Right hindlimb (tissue), 1 donor: ENCODE data around the gene LPCAT1.

Source experiments
- DNase-seq: peaks from one replicate; pipeline ENCODE4 v3.0.0-alpha.2; 2018

Gene LPCAT1

DNA sequence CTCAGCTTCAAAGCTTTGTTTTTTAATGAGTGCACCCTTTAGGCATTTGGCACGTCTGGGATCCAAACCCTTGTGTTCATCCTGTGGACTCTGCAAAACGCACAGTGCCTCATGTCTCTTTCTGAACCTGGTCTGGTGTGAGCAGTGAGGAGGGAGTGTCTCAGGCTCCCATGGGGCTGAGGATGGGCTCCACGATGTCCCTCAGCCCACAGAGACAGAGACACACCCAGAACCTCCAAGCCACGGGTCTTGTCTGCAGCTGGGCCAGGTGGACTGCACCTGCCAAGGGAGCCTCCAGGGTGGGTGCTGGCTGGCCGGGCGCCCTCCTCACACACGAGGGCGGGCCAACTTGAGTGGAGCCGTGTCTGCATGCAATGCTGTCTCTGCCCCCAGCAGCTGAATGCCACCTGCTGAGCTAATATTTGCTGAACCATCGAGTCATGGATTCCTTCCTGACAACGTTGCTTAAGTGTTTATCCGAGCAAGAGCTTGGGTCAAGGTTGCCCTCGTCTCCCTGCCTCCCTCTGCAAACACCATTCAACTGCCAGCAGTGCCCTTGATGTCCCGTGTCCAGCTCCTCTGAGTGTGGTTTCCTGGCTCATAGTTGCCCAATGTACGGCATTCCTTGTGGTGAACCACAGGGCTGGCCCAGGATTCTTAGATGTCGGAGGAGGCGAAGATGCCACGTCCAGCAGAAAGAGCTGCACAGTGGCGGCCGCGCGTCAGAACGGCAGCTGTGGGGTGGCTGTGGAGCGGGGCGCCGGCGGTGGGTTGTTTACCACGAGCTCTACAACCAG is 31.4 kb upstream of the LPCAT1 start:
- DNase-seq: no peak

DNA sequence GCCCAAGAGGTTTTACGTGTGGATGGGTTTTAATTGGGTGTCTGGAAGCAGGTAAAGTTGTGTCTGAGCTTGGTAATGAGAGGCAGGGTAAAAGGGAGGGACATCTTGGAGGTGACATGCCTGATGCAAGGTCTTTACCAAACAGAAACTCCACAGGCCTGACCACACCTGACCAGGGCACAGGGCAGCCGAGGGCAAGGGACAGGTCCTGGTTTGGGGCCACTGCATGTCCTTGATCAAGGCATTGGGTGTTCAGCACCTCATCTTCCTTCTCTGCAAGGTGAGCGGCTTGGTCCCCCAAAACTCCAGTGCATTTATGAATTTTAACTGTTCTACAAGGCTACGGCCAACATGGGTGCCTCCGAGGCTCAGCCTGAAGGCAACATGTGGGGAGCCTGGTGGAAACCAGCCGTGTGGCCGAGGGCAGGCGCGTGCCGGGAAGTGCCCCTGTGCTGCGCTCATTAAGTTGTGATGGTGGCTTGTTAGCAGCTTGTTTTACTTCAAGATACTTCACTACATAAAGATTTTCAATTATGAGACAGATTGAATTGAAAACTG is 30.7 kb upstream of the LPCAT1 start:
- DNase-seq: no peak

DNA sequence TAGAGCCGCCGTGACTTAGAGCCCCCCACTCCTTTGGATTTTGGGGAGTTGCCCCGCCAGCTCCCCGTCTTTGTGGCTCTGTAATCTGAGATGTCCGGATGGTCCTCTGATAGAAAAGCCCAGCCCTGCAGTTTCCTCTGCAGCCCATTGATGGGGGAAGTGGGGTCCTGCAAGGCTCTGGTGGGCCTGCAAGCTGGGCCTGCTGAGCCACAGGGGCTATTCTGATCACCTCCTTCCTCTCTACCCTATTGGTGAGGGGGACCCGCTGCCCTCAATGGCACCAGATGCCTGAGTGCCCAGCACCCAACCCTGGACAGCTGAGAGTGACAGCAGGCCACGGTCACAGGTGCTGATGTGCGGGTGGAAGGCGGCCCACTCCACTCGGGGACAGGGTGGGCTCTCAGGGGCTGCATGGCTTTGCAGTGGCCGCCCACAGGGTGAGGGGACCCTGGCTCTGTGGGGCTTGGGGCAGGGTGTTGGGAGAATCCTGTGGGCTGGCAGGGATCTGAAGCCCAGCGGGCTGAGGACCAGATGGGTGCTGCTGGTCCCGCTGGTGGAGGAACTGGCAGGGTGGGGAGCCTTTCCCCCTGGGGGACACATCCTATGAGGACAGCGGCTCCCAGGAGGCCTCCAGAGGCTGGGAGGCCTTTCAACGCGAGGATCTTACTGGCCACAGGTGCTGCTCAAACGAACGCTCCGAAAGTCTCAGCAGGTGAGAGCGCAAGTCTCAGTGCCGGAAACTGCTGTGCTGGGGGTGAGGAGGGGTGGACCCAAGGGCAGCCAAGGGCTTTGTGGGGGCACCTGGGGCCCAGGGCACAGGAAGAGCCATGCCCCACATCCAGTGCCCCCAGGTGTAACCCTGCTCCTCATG is 30.0 kb upstream of the LPCAT1 start:
- DNase-seq: no peak

DNA sequence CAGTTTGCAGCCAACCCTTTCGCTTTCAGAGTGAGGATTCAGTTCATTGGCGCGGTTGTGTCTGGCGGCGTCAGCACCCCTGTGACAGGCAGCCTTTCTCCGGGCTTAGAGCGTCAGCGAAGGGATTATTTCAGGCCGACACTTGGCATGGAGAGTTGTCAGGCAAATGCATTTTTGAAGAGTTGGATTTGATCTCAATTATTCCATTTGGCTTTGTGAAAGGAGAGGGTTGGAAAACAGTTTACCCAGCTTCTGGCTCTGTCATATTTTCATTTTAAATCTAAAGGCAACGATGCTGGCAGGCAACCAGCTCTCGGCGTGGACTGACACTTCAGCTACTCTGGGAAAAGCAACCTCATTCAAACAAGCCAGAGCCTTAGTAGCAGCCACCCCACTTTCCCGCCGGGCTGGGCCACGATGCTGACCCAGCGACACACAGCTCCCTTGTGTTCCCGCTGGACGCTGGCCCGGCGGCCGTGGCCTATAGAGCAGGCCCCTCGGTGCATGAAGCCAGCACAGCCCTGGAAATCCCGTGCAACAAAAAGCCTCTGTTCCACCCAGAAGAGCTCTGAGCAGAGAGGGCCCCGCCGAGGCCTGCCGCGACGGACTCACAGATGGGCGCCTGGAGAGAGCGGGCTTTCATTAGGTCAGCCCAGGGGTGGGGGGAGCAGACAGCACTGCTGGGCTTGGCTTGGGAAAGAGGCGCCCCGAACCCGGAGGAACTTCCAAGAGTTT is 28.9 kb upstream of the LPCAT1 start:
- peak; percentile 86 for DNase-seq

DNA sequence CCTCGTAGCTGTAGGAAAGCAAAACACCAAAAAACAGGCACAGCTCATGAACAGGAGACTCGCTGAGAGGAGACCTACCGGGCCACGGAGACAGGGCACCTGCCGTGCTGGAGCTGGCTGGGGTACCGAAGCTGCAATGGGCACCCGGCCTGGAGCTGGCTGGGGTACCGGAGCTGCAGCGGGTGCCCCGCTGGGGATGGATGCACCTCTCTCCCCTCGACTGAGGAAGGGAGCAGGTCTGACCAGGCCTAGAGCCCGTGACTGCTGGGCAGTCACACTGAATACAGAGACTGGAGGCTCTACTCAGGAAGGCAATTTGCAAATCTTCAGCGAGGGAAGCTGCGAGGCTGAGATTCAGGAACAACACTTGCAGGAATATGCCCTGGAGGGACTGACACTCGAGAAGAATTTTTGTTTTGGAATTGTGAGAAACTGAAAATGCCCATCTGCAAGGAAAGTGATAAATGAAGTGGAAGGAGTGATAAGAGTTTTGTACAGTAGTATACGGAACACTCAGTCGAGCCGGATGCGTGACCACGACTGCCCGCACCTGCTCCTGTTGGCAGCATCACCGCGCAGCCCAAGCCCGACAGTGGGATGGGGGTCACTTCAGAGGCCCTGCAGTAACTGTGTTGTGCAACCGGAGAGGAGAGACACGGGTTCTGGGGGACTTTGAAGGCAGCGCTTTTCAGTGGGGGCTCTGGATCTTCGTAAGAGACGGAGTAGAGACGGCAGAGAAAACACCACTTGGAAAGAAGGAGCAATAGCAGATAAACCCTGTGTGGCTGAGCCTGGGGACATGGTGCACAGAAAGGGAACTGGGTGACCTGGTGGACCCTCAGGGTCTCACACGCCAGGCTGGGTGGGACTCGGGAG is 27.9 kb upstream of the LPCAT1 start:
- DNase-seq: no peak

DNA sequence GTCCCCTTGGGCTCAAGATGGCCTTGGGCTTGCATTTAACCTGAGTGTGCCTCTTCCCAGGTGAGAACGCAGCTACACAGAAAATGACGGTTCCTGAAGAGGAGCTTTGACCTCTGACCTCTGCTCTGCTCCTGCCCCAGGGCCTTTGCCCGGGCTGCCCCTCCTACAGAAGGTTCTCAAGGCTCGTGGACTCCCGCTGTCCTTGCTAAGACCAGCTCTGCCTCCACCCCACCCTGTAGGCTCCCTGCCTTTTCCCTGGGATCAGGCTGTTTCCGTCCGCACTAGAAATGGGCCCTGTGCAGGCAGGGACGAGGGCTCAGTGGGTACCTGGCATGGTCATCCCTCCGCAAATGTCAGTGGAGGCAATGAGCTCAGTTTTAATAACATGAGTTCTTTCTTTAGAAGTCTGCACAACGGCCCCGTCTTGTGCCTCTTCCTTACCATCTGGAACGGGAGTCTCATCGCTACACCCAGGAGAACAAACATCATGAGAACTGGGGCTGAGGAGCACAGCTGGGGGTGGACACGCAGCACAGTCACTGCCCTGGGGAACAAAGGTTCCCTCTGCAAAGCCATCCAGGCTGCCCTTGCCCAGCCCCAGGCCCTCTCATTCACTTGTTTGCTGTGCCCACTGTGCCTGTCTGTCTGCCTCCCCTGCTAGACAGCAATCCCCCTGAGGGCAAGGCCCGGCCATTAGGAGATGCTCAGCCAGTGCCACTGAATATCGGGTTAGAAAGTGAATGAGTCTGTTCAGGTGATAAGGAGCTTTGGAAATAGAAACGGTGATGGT is 26.7 kb upstream of the LPCAT1 start:
- no peak for DNase-seq

DNA sequence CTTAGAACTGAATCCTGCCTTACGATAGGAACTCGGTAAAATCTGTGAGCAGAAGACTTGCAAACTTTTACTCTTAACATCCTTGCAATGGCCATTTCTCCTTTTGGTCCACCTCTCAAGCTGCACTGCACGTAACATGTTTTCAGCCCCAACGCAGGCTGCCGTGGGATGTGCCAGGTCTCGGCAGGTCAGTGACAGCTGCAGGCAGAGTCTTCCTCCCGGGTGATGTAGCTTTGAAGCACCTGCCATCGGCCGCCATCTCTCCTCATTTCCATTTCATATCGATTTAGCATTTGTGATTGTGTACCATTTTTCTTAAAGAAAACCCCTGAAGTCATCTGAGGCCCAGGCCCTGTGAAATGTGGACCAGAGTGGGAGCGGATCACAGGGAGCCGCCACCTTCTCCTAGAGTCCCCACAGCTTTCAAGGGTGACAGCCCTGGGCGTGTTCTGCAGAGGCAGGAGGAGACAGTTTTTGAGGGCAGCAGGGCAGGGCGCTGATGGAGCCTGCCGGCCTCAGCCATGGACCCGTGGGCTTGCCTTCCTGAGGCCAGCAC is 25.8 kb upstream of the LPCAT1 start:
- DNase-seq: no peak

DNA sequence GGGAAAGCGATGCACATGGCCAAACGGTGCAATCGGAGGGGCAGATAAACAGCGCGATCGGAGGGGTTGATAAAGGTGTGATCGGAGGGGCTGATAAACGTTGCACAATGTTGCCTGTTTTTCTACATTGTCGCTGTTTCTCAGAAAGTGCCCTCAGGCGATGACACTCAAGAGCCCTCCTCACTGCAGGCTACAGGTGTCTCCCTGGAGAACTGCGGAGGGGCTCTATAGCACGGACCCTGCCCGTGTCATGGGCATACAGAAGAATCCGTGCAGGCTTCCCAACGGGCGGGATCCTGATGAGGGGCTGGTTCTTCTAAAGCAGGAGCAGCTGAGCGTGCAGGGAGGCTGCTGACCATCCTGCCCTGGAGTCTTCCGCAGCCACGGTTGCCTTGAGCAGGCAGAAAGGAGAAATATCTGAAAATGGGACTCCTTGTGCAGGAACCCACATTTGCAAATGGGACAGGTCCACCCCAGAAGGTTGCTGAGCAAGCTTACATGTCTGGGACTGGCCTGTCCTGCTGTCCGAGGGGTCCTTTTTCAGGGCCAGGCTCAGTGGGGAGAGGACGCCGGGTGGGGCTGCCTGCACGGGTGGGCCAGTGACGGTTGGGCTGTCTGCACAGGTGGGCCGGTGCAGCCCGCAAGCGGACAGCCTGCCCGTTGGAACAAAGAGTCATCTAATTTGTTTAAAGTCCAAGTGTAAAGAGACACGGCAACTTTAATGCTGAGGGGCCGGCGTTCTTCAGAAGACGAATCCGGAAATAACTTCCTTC is 25.1 kb upstream of the LPCAT1 start:
- DNase-seq: no peak

DNA sequence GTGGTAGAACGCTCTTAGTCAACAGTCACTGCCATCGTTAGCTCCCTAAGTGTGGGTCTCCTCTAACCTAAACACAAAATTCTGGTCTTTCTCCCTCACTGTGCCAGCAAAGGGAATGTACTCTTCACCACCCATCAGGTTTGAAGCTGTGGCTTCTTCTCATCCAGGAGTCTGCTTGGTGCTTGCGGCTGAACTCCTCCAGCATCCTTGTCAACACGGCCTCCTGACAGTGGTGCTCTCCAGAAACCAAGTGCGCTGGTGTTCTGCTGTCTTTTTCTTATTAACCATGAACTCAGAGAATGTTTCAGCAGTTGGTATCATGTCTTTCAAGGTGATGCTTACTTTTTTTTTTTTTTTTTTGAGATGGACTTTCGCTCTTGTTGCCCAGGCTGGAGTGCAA is 23.9 kb upstream of the LPCAT1 start:
- no peak for DNase-seq

DNA sequence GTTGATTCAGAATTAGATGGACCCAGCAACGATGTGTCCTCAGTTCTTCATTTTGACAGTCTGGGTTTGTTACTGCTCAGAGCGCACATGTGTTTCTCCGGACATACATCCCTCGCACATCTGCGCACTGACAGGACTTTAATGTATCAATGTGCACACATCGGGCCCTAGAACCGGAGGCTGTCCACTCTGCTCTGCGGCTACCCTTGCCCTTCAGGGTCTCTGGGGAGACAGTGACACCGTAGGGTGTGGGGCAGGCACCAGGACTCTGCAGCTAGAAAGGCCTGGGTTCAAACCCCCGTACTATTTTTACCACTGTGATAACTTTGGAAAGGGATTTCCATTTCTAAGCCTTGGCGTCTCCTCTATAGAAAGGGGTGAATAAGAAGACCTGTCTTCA is 23.5 kb upstream of the LPCAT1 start:
- DNase-seq: no peak

DNA sequence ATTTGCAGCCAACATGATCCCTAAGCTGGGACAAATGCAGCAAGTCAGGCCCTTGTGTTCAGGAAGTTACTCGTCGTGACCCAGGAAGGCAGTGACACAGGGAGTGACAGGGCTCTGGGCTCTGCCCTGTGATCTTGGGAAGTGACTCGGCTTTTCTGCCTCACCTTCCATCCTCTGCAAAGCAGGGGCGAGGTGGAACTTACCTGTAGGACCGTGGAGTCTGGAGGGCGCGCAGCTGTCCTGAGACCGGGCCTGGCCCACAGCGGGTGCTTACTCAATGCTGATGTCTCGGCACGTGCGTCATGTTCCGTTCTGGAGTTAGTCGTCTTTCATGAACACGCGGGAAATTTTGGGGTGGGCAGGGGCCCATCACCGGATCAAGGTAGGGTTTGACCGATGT is 22.8 kb upstream of the LPCAT1 start:
- no peak for DNase-seq

DNA sequence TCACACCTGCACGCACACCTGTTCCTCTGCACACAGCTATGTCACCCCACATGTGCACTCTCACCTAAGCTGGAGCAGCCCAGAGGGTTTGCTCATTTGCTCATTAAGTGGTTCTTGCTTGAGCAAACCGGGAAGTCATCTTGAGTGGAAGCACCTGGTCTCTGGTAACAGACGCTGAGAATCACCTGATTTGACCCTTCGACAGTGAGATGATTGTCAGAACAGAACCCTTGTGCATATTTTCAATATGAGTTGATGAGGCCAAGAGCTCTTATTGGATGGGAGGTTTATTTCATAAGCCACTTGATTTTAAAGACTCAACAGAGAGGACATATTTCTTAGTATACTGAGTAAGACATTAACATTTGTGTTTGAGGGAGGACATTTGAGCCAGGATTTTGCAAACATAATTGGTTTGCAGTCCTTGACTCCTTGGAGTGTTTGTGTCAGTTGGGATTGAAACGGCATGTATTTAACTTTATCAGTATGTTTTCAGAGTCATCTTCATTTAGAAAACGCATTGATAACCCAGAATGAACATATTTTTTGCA is 22.1 kb upstream of the LPCAT1 start:
- no peak for DNase-seq

DNA sequence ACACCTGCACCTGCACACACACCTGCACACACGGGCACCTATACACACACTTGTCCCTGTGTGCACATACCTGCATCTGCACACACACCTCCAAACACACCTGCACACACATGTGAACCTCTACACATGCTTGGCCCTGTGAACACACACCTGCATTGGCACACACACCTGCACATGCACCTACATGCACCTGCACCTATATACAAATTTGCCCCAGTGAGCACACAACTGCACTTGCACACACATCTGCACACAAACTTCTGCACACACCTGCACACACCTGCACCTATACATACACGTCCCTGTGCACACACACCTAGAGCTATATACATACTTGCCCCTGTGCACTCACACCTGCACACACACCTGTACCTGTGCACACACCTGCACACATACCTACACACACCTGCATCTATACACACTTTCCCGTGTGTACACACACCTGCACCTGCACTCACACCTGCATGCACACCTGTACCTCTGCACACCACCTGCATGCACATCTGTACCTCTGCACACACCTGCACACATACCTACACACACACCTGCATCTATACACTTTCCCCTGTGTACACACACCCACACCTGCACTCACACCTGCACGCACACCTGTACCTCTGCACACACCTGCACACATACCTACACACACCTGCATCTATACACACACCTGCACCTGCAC is 21.5 kb upstream of the LPCAT1 start:
- DNase-seq: no peak

DNA sequence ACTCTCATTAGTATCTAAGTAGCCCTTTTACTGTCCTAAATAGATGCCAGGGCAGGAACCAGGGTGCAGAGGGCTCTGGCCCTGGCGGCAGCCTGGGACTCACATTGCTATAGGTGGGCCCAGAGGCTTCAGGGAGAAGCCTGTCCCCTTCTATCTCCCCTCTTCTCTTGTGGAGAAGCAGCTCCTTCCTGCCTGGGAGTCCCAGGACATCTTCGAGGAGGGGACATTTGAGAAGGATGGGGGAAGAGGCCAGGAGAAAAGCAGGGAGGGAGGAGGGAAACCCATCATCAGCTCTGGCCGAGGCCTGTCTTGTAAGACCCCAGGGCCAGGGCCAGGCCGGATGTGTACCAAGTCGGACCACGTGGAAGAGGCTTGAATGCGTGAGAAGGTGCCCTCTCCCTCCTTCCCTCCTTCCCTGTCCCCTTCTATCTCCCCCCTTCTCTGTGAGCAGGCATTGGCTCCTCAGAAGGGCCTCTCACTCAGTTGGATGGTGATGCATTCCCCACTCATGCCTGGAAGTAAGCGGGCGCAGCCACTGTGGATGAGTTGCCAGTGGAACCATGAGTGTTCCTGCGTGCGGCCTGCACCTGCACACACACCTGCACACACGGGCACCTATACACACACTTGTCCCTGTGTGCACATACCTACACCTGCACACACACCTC is 20.7 kb upstream of the LPCAT1 start:
- DNase-seq: no peak

DNA sequence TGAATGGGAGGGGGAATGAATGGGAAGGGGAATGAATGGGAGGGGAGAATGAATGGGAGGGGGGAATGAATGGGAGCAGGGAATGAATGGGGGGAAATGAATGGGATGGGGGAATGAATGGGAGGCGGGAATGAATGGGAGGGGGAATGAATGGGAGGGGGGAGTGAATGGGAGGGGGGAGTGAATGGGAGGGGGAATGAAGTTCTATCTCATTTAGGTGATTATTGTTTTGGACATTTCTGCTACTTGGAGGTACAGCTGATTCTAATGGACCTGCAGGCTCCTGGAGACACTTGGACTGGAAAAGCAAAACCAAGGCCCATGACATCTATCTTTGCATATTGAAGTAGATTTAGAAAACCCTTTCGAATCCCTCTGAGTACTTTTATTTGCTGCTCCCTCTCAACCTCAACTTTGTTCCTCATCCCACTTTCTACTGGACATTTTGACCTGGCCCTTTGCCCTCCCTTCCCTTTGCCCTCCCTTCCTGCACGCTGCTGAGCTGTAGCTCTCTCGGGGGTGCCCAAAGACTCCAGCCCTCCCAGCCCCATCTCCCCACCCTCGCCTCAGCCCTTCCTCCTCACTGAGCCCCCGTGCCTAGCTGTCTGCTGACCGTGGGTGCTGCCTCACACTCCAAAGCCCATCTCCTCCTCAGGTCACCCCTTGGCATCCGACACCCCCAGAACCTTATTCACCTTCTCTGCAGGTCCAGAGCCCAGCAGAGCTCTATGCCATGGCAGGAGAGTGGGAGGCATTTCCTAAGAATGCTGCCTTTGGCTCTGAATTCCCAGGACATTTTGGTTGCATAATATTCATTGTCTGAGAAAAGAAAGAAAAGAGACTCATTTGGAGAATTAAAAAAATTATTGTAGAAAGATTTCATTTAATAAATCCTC is 19.9 kb upstream of the LPCAT1 start:
- no peak for DNase-seq

DNA sequence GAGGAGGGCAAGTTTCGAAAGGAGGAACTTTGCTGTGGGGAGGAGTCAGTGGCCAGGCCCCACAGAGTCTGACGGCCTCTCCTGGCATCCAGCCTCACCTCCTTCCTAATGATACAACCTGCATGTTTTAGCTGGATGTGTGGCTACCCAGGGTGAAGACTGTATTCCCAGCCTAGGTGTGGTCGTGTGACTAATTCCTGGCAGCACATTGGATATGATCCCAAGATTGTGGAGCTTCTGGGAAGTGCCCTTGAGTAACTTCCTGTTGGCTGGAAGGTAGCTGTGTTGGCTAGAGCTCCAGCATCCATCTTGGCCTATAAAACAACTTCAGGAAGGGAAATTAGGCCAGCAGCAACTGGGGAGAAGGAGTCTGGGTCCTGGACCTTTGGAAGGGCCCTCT is 19.0 kb upstream of the LPCAT1 start:
- DNase-seq: no peak

DNA sequence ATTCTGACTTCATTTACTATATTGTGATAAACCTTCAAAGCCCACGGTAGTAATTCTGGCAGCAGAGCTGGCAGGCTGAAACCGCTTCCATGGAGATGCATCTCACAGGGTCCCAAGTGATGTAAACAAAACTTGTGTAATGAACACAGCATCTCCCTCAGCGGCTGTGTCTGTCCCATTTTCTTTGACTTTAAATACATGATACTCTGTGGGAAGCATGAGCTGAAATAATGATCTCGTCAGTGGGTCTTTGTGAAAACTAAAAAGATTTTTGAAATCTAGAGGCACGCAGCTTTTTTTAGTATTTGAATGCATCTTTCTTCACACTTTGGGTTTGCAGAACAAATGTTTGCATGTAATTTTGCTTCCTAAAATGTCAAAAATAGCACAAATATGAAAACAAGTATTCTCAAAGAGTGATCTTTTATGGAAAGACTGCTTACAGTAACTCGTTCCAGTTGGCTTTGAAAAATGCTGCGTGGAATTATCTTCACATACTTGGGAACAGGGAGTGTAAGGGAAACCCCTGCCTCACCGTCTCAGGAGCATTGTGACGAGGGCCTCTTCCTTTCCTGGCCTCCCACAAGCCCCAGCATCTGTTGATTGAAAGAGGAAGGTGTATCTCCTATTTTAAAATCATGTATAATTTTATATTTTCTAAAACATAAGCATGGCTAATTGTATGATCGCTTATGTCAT is 18.1 kb upstream of the LPCAT1 start:
- peak; percentile 79 for DNase-seq
